H54 (cell line): ENCODE results near the gene MTSS2.

Experiments used
- DNase-seq: peaks from one replicate; pipeline ENCODE4 v3.0.0; 2011; ENCODE audit warnings: low spot score, mixed read lengths; ENCODE audit not compliant: insufficient read length
- FAIRE-seq: peaks from 3 replicates; lab custom pipeline; 2011; peaks lifted over from hg19 to GRCh38; lab: Jason Lieb, UNC
- POLR2A ChIP-seq: IDR thresholded peaks from 2 replicates; pipeline ENCODE4 v1.6.1; 2011; ENCODE audit warnings: low read depth, mild to moderate bottlenecking, low read length

Gene MTSS2

GRCh38 chr16:70683146-70683944 is 2.5 kb downstream of the MTSS2 start:
- FAIRE-seq = no peak
- DNase-seq = no peak
- TF ChIP-seq POLR2A = no peak

GRCh38 chr16:70682239-70683145 is 3.4 kb downstream of the MTSS2 start:
- no peak for TF ChIP-seq POLR2A
- FAIRE-seq (no peak), DNase-seq (no peak)

GRCh38 chr16:70681382-70682238 is 4.2 kb downstream of the MTSS2 start:
- FAIRE-seq (no peak), DNase-seq (no peak)
- TF ChIP-seq POLR2A = no peak

- no peak for FAIRE-seq
- no peak for DNase-seq
- no peak for TF ChIP-seq POLR2A
Observed at GRCh38 chr16:70680495-70681381, 5.1 kb downstream of the MTSS2 start.

GRCh38 chr16:70679671-70680494 is 6.0 kb downstream of the MTSS2 start:
- FAIRE-seq (no peak), DNase-seq (no peak)
- no peak for TF ChIP-seq POLR2A

GRCh38 chr16:70678898-70679670 is 6.8 kb downstream of the MTSS2 start:
- FAIRE-seq (no peak), DNase-seq (no peak)
- no peak for TF ChIP-seq POLR2A

GRCh38 chr16:70678121-70678897 is 7.5 kb downstream of the MTSS2 start:
- no peak for DNase-seq
- no peak for TF ChIP-seq POLR2A
- FAIRE-seq = no peak

- DNase-seq (no peak), FAIRE-seq (no peak)
- TF ChIP-seq POLR2A = no peak
Observed at GRCh38 chr16:70677499-70678120, 8.2 kb downstream of the MTSS2 start.

GRCh38 chr16:70676675-70677498 is 9.0 kb downstream of the MTSS2 start:
- FAIRE-seq (no peak), DNase-seq (no peak)
- TF ChIP-seq POLR2A = no peak
